Measurements from ENCODE around the gene CDK14.

The CDK14 gene

DNA sequence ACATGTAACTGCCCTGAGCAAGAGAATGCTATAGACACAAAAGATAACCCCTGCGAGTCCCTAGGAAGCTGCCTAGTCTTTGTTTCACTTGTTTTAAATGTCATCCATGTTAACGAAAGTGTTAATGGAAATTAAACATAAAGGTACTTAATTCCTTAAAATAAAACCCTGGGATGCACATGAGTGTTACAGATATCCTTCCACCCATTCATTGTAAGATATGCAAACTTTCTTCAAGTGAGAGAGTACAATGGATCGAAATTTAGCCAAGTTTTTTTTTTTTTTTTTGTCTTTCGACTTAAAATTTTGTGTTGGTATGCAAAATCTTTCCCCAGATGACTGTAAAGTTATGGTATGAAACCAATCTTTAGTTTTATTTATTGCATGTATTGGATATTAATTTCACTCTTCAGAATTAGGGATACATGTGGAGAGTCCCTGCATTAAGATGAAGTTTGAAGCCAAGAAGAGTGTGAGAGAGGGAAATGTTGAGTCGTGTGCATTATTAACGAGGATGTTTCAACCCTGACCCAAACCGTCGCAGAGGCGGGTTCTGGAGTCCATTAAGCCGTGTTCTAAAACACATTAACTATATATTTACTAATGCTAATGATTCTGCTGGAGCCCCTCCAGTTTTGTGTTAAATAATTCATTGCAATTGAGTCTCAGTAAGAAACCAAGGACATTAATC lies 1.6 kb downstream of the CDK14 start:
- Histone ChIP-seq H3K36me3 (ENCODE audit: control insufficient read depth, insufficient read depth, low read length) (no peaks in the 10 kb centered on the region), H3K4me1 (ENCODE audit: control insufficient read depth, insufficient read depth, low read length) (peaks cover 10% of the 10 kb centered on the region), H3K4me3 (ENCODE audit: low read depth, low read length) (peak overlapping the region; percentile 81), H3K9ac (ENCODE audit: low read depth, low read length) (no peak overlapping the region), H3K27me3 (ENCODE audit: control insufficient read depth, insufficient read depth, low read length) (peaks cover 13% of the 10 kb centered on the region), H3K9me3 (ENCODE audit: control insufficient read depth, insufficient read depth, low read length) (no peaks in the 10 kb centered on the region)

DNA sequence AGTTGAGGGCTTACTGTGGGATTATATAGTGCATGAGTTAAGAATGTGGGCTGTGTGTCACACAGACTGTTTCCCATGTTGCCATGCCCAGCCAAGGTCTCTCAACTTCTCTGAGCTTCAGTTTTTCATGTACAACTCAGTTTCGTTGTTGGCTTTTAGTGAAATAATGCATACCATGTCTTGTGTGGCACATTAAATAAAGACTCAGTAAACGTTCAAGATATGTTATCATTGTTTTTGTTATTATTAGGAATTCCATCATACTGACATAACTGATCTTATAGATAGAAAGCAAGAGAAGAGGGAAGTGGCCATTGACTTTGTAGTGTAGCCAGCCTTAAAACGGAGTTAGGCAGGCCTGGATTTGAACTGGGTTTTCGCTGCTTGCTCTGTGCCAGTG lies 2.9 kb downstream of the CDK14 start:
- no peaks in the 10 kb centered on the region for H3K36me3 ChIP-seq (ENCODE audit: control insufficient read depth, insufficient read depth, low read length)
- H3K9me3 ChIP-seq (ENCODE audit: control insufficient read depth, insufficient read depth, low read length), result no peaks in the 10 kb centered on the region
- no peak overlapping the region for H3K4me3 ChIP-seq (ENCODE audit: low read depth, low read length)
- H3K4me1 ChIP-seq (ENCODE audit: control insufficient read depth, insufficient read depth, low read length), result peaks cover 10% of the 10 kb centered on the region
- H3K9ac ChIP-seq (ENCODE audit: low read depth, low read length), result no peak overlapping the region
- peaks cover 13% of the 10 kb centered on the region for H3K27me3 ChIP-seq (ENCODE audit: control insufficient read depth, insufficient read depth, low read length)

DNA sequence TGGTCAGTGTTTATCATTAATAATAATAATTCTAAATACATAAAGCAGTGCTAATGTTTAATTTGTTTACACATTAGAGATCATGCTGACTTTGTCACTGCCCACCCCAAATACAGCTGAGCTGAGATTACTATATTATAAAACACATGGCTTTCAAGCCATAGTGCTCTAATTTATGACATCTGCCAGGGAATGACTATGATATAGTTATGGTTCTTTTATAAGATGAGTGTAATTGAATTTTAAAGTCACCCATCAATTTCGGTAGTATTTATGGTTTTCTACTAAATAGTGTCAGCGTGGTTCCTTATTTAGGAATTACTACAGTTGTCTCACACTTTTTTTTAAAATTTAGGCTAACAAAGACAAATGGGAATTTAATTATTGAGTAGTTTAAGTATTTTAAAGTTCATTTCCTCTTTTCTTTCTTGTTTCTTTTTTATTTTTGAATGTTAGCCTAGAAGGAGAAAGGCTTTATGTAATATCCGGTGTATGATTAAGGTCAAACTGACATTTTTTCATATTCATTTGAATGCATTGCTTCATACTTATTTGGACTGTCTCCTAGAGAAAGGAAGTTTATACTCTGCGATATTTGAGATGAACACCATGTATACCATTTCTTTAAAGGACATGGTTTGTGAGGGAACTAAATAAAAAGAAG lies 3.9 kb downstream of the CDK14 start:
- H3K4me1 ChIP-seq (ENCODE audit: control insufficient read depth, insufficient read depth, low read length), result peaks cover 10% of the 10 kb centered on the region

GRCh38 chr7:90602303-90602702 lies 6.2 kb downstream of the CDK14 start:
- no peaks in the 10 kb centered on the region for H3K36me3 ChIP-seq (ENCODE audit: control insufficient read depth, insufficient read depth, low read length)
- H3K4me1 ChIP-seq (ENCODE audit: control insufficient read depth, insufficient read depth, low read length), result peaks cover 7% of the 10 kb centered on the region
- H3K27me3 ChIP-seq (ENCODE audit: control insufficient read depth, insufficient read depth, low read length), result peaks cover 7% of the 10 kb centered on the region
- H3K4me3 ChIP-seq (ENCODE audit: low read depth, low read length), result no peak overlapping the region
- H3K9me3 ChIP-seq (ENCODE audit: control insufficient read depth, insufficient read depth, low read length), result no peaks in the 10 kb centered on the region
- H3K9ac ChIP-seq (ENCODE audit: low read depth, low read length), result no peak overlapping the region

More for the DNA sequence above, 3.9 kb downstream of the CDK14 start:
- H3K36me3 ChIP-seq (ENCODE audit: control insufficient read depth, insufficient read depth, low read length), result no peaks in the 10 kb centered on the region
- H3K27me3 ChIP-seq (ENCODE audit: control insufficient read depth, insufficient read depth, low read length), result peaks cover 13% of the 10 kb centered on the region
- H3K4me3 ChIP-seq (ENCODE audit: low read depth, low read length), result no peak overlapping the region
- H3K9me3 ChIP-seq (ENCODE audit: control insufficient read depth, insufficient read depth, low read length), result no peaks in the 10 kb centered on the region
- no peak overlapping the region for H3K9ac ChIP-seq (ENCODE audit: low read depth, low read length)

- no peaks in the 10 kb centered on the region for H3K27me3 ChIP-seq (ENCODE audit: control insufficient read depth, insufficient read depth, low read length)
- H3K9me3 ChIP-seq (ENCODE audit: control insufficient read depth, insufficient read depth, low read length), result no peaks in the 10 kb centered on the region
- no peak overlapping the region for H3K4me3 ChIP-seq (ENCODE audit: low read depth, low read length)
- peaks cover 5% of the 10 kb centered on the region for H3K4me1 ChIP-seq (ENCODE audit: control insufficient read depth, insufficient read depth, low read length)
- no peak overlapping the region for H3K9ac ChIP-seq (ENCODE audit: low read depth, low read length)
- no peaks in the 10 kb centered on the region for H3K36me3 ChIP-seq (ENCODE audit: control insufficient read depth, insufficient read depth, low read length)
Measured at GRCh38 chr7:90603346-90603745, 7.2 kb downstream of the CDK14 start.

DNA sequence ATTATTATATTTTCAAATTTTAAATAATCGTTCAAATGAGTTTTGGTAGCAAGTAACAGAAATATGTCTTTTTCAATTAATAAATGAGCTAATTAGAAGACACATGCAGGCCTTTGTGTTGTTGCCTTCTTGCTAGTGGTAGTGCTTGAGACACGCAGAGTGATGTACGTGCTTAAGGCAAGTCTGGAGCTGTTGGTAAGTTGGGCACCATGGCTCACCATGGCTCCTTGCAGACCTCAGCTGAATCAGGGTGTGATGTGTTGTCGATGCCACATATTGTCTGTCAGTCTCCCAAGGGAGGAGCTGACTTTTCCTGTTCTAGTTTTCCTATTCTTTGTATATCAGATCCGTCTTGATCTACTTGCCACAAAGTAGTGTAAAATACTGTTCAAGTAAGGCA lies 8.3 kb downstream of the CDK14 start:
- Histone ChIP-seq H3K4me1 (ENCODE audit: control insufficient read depth, insufficient read depth, low read length) (peaks cover 5% of the 10 kb centered on the region), H3K27me3 (ENCODE audit: control insufficient read depth, insufficient read depth, low read length) (no peaks in the 10 kb centered on the region), H3K36me3 (ENCODE audit: control insufficient read depth, insufficient read depth, low read length) (no peaks in the 10 kb centered on the region), H3K9me3 (ENCODE audit: control insufficient read depth, insufficient read depth, low read length) (no peaks in the 10 kb centered on the region), H3K9ac (ENCODE audit: low read depth, low read length) (no peak overlapping the region), H3K4me3 (ENCODE audit: low read depth, low read length) (no peak overlapping the region)

GRCh38 chr7:90605055-90605454 lies 8.9 kb downstream of the CDK14 start:
- Histone ChIP-seq H3K9ac (ENCODE audit: low read depth, low read length) (no peak overlapping the region), H3K36me3 (ENCODE audit: control insufficient read depth, insufficient read depth, low read length) (no peaks in the 10 kb centered on the region), H3K9me3 (ENCODE audit: control insufficient read depth, insufficient read depth, low read length) (no peaks in the 10 kb centered on the region), H3K4me3 (ENCODE audit: low read depth, low read length) (no peak overlapping the region), H3K4me1 (ENCODE audit: control insufficient read depth, insufficient read depth, low read length) (peaks cover 5% of the 10 kb centered on the region), H3K27me3 (ENCODE audit: control insufficient read depth, insufficient read depth, low read length) (no peaks in the 10 kb centered on the region)

GRCh38 chr7:90607196-90607595 lies 11.1 kb downstream of the CDK14 start:
- Histone ChIP-seq H3K27me3 (ENCODE audit: control insufficient read depth, insufficient read depth, low read length) (no peaks in the 10 kb centered on the region), H3K9me3 (ENCODE audit: control insufficient read depth, insufficient read depth, low read length) (no peaks in the 10 kb centered on the region), H3K4me3 (ENCODE audit: low read depth, low read length) (no peak overlapping the region), H3K4me1 (ENCODE audit: control insufficient read depth, insufficient read depth, low read length) (no peaks in the 10 kb centered on the region), H3K36me3 (ENCODE audit: control insufficient read depth, insufficient read depth, low read length) (no peaks in the 10 kb centered on the region), H3K9ac (ENCODE audit: low read depth, low read length) (no peak overlapping the region)

- H3K4me3 ChIP-seq (ENCODE audit: low read depth, low read length), result no peak overlapping the region
- H3K9ac ChIP-seq (ENCODE audit: low read depth, low read length), result no peak overlapping the region
- H3K36me3 ChIP-seq (ENCODE audit: control insufficient read depth, insufficient read depth, low read length), result no peaks in the 10 kb centered on the region
- no peaks in the 10 kb centered on the region for H3K4me1 ChIP-seq (ENCODE audit: control insufficient read depth, insufficient read depth, low read length)
- no peaks in the 10 kb centered on the region for H3K9me3 ChIP-seq (ENCODE audit: control insufficient read depth, insufficient read depth, low read length)
- H3K27me3 ChIP-seq (ENCODE audit: control insufficient read depth, insufficient read depth, low read length), result no peaks in the 10 kb centered on the region
Measured at GRCh38 chr7:90610105-90610504, 14.0 kb downstream of the CDK14 start.

DNA sequence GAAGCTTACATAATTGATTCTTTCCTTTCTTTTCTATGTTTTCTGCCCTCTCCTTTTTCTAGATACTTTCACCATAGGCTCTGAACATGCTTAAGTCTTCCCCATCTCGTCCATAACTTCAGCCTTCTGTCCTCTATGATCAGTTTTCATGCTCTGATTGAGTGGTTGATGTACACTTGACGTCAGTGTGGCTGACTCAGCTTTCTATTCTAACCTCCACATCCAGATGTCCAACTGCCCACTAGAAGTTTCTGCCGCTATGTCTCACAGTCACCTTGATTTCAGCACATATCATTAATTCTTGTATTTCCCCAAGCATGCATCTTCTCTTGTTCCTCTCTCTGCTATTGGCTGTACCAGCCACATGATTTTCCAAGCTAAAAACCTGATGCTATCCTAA lies 15.0 kb downstream of the CDK14 start:
- no peak overlapping the region for H3K4me3 ChIP-seq (ENCODE audit: low read depth, low read length)
- no peaks in the 10 kb centered on the region for H3K27me3 ChIP-seq (ENCODE audit: control insufficient read depth, insufficient read depth, low read length)
- H3K4me1 ChIP-seq (ENCODE audit: control insufficient read depth, insufficient read depth, low read length), result no peaks in the 10 kb centered on the region
- no peaks in the 10 kb centered on the region for H3K36me3 ChIP-seq (ENCODE audit: control insufficient read depth, insufficient read depth, low read length)
- no peak overlapping the region for H3K9ac ChIP-seq (ENCODE audit: low read depth, low read length)
- H3K9me3 ChIP-seq (ENCODE audit: control insufficient read depth, insufficient read depth, low read length), result no peaks in the 10 kb centered on the region

DNA sequence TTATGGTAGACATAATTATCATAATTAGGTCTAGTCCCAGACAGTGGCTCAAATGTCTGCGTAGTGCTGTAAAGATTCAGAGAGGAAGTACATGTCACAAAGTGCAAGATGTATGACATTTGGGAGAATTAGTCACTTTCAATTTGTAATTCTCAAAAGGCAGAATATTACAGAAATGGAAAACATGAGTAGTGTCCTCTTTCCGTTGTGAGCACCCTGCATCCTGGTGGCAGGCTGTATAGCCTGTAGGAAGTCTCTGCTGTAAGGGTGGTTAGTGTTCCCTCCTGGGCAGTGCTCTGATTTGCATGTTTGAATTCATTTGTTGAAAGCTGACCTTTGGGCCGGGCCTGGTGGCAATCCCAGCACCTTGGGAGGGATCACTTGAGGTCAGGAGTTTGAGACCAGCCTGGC lies 17.0 kb downstream of the CDK14 start:
- Histone ChIP-seq H3K9ac (ENCODE audit: low read depth, low read length) (no peak overlapping the region), H3K36me3 (ENCODE audit: control insufficient read depth, insufficient read depth, low read length) (no peaks in the 10 kb centered on the region), H3K4me3 (ENCODE audit: low read depth, low read length) (no peak overlapping the region), H3K4me1 (ENCODE audit: control insufficient read depth, insufficient read depth, low read length) (no peaks in the 10 kb centered on the region), H3K9me3 (ENCODE audit: control insufficient read depth, insufficient read depth, low read length) (no peaks in the 10 kb centered on the region), H3K27me3 (ENCODE audit: control insufficient read depth, insufficient read depth, low read length) (no peaks in the 10 kb centered on the region)

DNA sequence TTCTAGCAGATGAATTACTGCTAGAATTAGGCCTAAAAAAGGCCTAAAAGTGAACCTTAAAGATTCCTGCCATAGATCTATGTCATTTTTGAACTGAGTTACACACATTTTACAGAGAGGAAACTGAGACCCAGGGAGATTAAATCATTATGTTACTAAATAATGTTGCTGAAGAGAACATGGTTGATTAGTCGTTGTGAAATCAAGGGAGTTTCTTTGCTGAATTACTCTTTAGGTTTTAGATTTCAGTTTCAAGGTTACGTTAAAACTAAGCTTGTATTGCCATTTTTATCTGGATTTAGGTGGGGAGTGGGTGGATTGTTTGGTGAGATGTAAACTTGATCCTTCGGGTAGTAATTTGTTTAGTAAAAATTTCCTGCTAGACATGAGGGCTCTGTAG lies 21.3 kb downstream of the CDK14 start:
- Histone ChIP-seq H3K4me1 (ENCODE audit: control insufficient read depth, insufficient read depth, low read length) (peaks cover 16% of the 10 kb centered on the region), H3K9me3 (ENCODE audit: control insufficient read depth, insufficient read depth, low read length) (no peaks in the 10 kb centered on the region)

More for the DNA sequence above, 21.3 kb downstream of the CDK14 start:
- no peaks in the 10 kb centered on the region for H3K36me3 ChIP-seq (ENCODE audit: control insufficient read depth, insufficient read depth, low read length)
- H3K9ac ChIP-seq (ENCODE audit: low read depth, low read length), result no peak overlapping the region
- peaks cover 8% of the 10 kb centered on the region for H3K27me3 ChIP-seq (ENCODE audit: control insufficient read depth, insufficient read depth, low read length)
- H3K4me3 ChIP-seq (ENCODE audit: low read depth, low read length), result no peak overlapping the region

Measured in iPS-15b (cell line).